Common myeloid progenitor, CD34-positive (primary cell): ENCODE data around the gene SEC31A.
"Not testable (repeated sequence)": the region's sequence is repeated elsewhere in the genome, so short reads cannot be mapped to it uniquely, and the experiment has no call there.

Experiments used
- CTCF ChIA-PET: fragments of 350-600 bp; sonication (Branson Sonifier 250); formaldehyde crosslinking; loops from one replicate; lab custom pipeline; 2021; ENCODE audit warnings: antibody characterized with exemption; lab: Charles Lee
- POLR2A ChIA-PET: fragments of 350-600 bp; sonication (Branson Sonifier 250); formaldehyde crosslinking; loops from one replicate; lab custom pipeline; 2021; ENCODE audit warnings: antibody characterized with exemption; lab: Charles Lee
- DNase-seq, 3 donors: peaks; one replicate each; pipeline versions ENCODE4 v3.0.0 to v3.0.0-alpha.2; 2013
- H3K27ac ChIP-seq, 2 experiments: 1 replicate in 1 of 2; 2 replicates in 1 of 2; pipeline ENCODE4 v1.7.0; 2013; ENCODE audit warnings: inconsistent platforms in 2 of 2, low read length in 2 of 2, mild to moderate bottlenecking in 2 of 2, low read depth in 1 of 2, moderate library complexity in 1 of 2; ENCODE audit not compliant: severe bottlenecking in 2 of 2, insufficient read depth in 1 of 2, poor library complexity in 1 of 2
- H3K27me3 ChIP-seq, 5 experiments: replicated peaks in 2 of 5; 1 replicate in 3 of 5; 2 replicates in 2 of 5; pipeline versions ENCODE4 v1.6.1 to v1.7.0; 2013; ENCODE audit warnings: low read length in 4 of 5, mild to moderate bottlenecking in 2 of 5, moderate library complexity in 2 of 5, inconsistent platforms in 1 of 5; ENCODE audit not compliant: insufficient read depth in 5 of 5, control insufficient read depth in 4 of 5
- H3K36me3 ChIP-seq, 4 experiments: 1 replicate in 2 of 4; 2 replicates in 2 of 4; pipeline versions ENCODE4 v1.6.1 to v1.7.0; 2013; ENCODE audit warnings: low read length in 3 of 4, control low read depth in 1 of 4, mild to moderate bottlenecking in 1 of 4; ENCODE audit not compliant: control insufficient read depth in 4 of 4, insufficient read depth in 4 of 4
- H3K4me1 ChIP-seq, 4 experiments: 1 replicate in 3 of 4; 2 replicates in 1 of 4; pipeline versions ENCODE4 v1.6.1 to v1.7.1; 2013; ENCODE audit warnings: low read length in 3 of 4, mild to moderate bottlenecking in 3 of 4, control low read depth in 1 of 4, inconsistent platforms in 1 of 4, moderate library complexity in 1 of 4; ENCODE audit not compliant: control insufficient read depth in 4 of 4, insufficient read depth in 4 of 4; ENCODE audit errors: control extremely low read depth in 1 of 4
- H3K4me3 ChIP-seq, 7 experiments: 1 replicate in 4 of 7; 2 replicates in 3 of 7; pipeline versions ENCODE4 v1.5.1 to v1.7.0; 2013; ENCODE audit warnings: mild to moderate bottlenecking in 7 of 7, low read length in 6 of 7, moderate library complexity in 6 of 7, inconsistent platforms in 2 of 7, low read depth in 2 of 7, control low read depth in 1 of 7; ENCODE audit not compliant: insufficient read depth in 4 of 7, control insufficient read depth in 1 of 7; ENCODE audit errors: extremely low read depth in 1 of 7
- H3K9me3 ChIP-seq, 5 experiments: 1 replicate in 4 of 5; 2 replicates in 1 of 5; pipeline versions ENCODE4 v1.6.1 to v1.7.1; 2013; ENCODE audit warnings: low read length in 4 of 5, mild to moderate bottlenecking in 2 of 5, inconsistent platforms in 1 of 5, low read depth in 1 of 5, moderate library complexity in 1 of 5; ENCODE audit not compliant: control insufficient read depth in 4 of 5, insufficient read depth in 2 of 5; ENCODE audit errors: control extremely low read depth in 1 of 5
- WGBS: methylation state at CpG from one replicate; pipeline ENCODE4 v1.1.5; 2013; ENCODE audit not compliant: insufficient coverage; 5-methylcytosine and 5-hydroxymethylcytosine counted together

Gene SEC31A

GRCh38 chr4:82864336-82864979, 26.5 kb downstream of the SEC31A start:
- no peaks in the 10 kb centered on the region for H3K9me3 ChIP-seq
- H3K27ac ChIP-seq: no peak overlapping the region
- CTCF ChIA-PET: interaction anchor here (1.9 kb wide), 1 partner anchor 20 kb away, joined by 5 read pairs; no protein-coding TSS in a partner anchor
- 100% methylated on average over 5 of the region's 6 CpGs for WGBS
- H3K4me1 ChIP-seq: peaks cover 0 to 7% (median 5%) of the 10 kb centered on the region in 4 experiments
- no peak for DNase-seq
- no peak overlapping the region for H3K4me3 ChIP-seq
- POLR2A ChIA-PET: no interaction called here
- H3K36me3 ChIP-seq: peaks cover 17 to 60% (median 41%) of the 10 kb centered on the region in 4 experiments
- no peaks in the 10 kb centered on the region for H3K27me3 ChIP-seq

GRCh38 chr4:82861529-82861928, 29.4 kb downstream of the SEC31A start:
- Histone ChIP-seq H3K4me1 (peaks cover 0 to 7% (median 5%) of the 10 kb centered on the region in 4 experiments), H3K4me3 (no peak overlapping the region), H3K9me3 (no peaks in the 10 kb centered on the region), H3K36me3 (peaks cover 18 to 47% (median 34%) of the 10 kb centered on the region in 4 experiments), H3K27me3 (no peaks in the 10 kb centered on the region), H3K27ac (no peak overlapping the region)
- CTCF ChIA-PET: interaction anchor here (1.0 to 2.0 kb wide), 2 partner anchors 9 to 38 kb away, joined by 4 to 13 read pairs; no protein-coding TSS in a partner anchor
- POLR2A ChIA-PET: interaction anchor here (0.7 to 1.4 kb wide), 2 partner anchors 9 to 495 kb away, joined by 3 to 4 read pairs; no protein-coding TSS in a partner anchor
- no peak for DNase-seq

GRCh38 chr4:82860487-82860886, 30.5 kb downstream of the SEC31A start:
- H3K4me3 ChIP-seq, H3K4me1 ChIP-seq, H3K9me3 ChIP-seq, DNase-seq, CTCF ChIA-PET, H3K27ac ChIP-seq, H3K27me3 ChIP-seq: not testable (repeated sequence)
- POLR2A ChIA-PET: interaction anchor here (0.6 kb wide), 1 partner anchor 11 kb away, joined by 4 read pairs; no protein-coding TSS in a partner anchor
- peaks cover 18 to 55% (median 36%) of the 10 kb centered on the region in 4 experiments for H3K36me3 ChIP-seq
- 100% methylated on average over 1 of the region's 2 CpGs for WGBS

GRCh38 chr4:82852751-82853285, 38.1 kb downstream of the SEC31A start:
- Histone ChIP-seq H3K27me3 (no peaks in the 10 kb centered on the region), H3K9me3 (no peaks in the 10 kb centered on the region), H3K36me3 (peaks cover 40 to 82% (median 56%) of the 10 kb centered on the region in 4 experiments), H3K27ac (no peak overlapping the region), H3K4me1 (no peaks in the 10 kb centered on the region), H3K4me3 (no peak overlapping the region)
- peak; percentile 22 to 44 (median 32) for DNase-seq
- WGBS: 75% methylated on average over 5 of the region's 5 CpGs
- ChIA-PET CTCF (interaction anchor here (1.1 to 7.6 kb wide), 7 partner anchors 10 to 415 kb away, joined by 3 to 50 read pairs (median 11); partner anchors contain the start of gene THAP9), POLR2A (interaction anchor here (0.6 to 1.4 kb wide), 2 partner anchors 9 to 36 kb away, joined by 4 read pairs; no protein-coding TSS in a partner anchor)

GRCh38 chr4:82851885-82852750, 38.8 kb downstream of the SEC31A start:
- ChIA-PET POLR2A (interaction anchor here (0.6 to 1.4 kb wide), 3 partner anchors 10 to 189 kb away, joined by 3 to 4 read pairs (median 4); no protein-coding TSS in a partner anchor), CTCF (interaction anchor here (0.8 to 7.6 kb wide), 8 partner anchors 10 to 132 kb away, joined by 3 to 50 read pairs (median 10); partner anchors contain the start of gene THAP9)
- H3K36me3 ChIP-seq: peaks cover 40 to 82% (median 58%) of the 10 kb centered on the region in 4 experiments
- DNase-seq: peak; percentile 48 to 74 (median 68)
- no CpG with 5 or more reads among the region's 1 CpG for WGBS
- H3K4me3 ChIP-seq: no peak overlapping the region
- H3K27ac ChIP-seq: no peak overlapping the region
- H3K27me3 ChIP-seq: no peaks in the 10 kb centered on the region
- H3K9me3 ChIP-seq: no peaks in the 10 kb centered on the region
- H3K4me1 ChIP-seq: no peaks in the 10 kb centered on the region

GRCh38 chr4:82851318-82851717, 39.6 kb downstream of the SEC31A start:
- POLR2A ChIA-PET: interaction anchor here (0.7 kb wide), 1 partner anchor 189 kb away, joined by 3 read pairs; no protein-coding TSS in a partner anchor

More at GRCh38 chr4:82851318-82851717, 39.6 kb downstream of the SEC31A start:
- no peak overlapping the region for H3K27ac ChIP-seq
- no peaks in the 10 kb centered on the region for H3K4me1 ChIP-seq
- H3K27me3 ChIP-seq: no peaks in the 10 kb centered on the region
- H3K4me3 ChIP-seq: no peak overlapping the region
- WGBS: 80% methylated on average over 1 of the region's 2 CpGs
- CTCF ChIA-PET: interaction anchor here (0.7 to 7.6 kb wide), 8 partner anchors 10 to 161 kb away, joined by 3 to 50 read pairs (median 10); partner anchors contain the start of gene THAP9
- peaks cover 39 to 80% (median 56%) of the 10 kb centered on the region in 4 experiments for H3K36me3 ChIP-seq
- no peaks in the 10 kb centered on the region for H3K9me3 ChIP-seq
- no peak for DNase-seq
